Measurements from ENCODE around the gene CHPF.

The CHPF gene

GRCh38 chr2:219531639-219532377, 11.8 kb downstream of the CHPF start:
- peak overlapping the region; percentile 27 for H2AK5ac ChIP-seq (ENCODE audit: low read depth, low read length)
- H2BK15ac ChIP-seq (ENCODE audit: low read length) = peak overlapping the region; percentile 50
- H3K9me3 ChIP-seq (replicated peaks in 1 of 2; ENCODE audit: control insufficient read depth in 2 of 2, insufficient read depth in 1 of 2, low read depth in 1 of 2, low read length in 2 of 2) = no peaks in the 10 kb centered on the region
- H4K8ac ChIP-seq (ENCODE audit: low read depth, low read length) = no peak overlapping the region
- peaks cover 0 to 71% (median 19%) of the 10 kb centered on the region in 3 experiments for H3K27me3 ChIP-seq (ENCODE audit: control insufficient read depth in 3 of 3, insufficient read depth in 3 of 3, low read depth in 1 of 3, low read length in 3 of 3)
- peak overlapping the region; percentile 46 for H3K4ac ChIP-seq (ENCODE audit: low read length)
- no peak overlapping the region for H3K27ac ChIP-seq (replicated peaks; ENCODE audit: low read length)
- no peak overlapping the region for H2AFZ ChIP-seq (ENCODE audit: low read length)
- no peak overlapping the region for H4K91ac ChIP-seq (ENCODE audit: low read depth, low read length, poor library complexity)
- WGBS, 2 donors (ENCODE audit: extremely low coverage in 2 of 2, insufficient read length in 2 of 2, insufficient replicate concordance in 1 of 2) = no CpG with 5 or more reads among the region's 20 CpGs
- no peak overlapping the region for H2BK5ac ChIP-seq (ENCODE audit: low read length)
- DNase-seq (ENCODE audit: low spot score) = no peak
- peak overlapping the region; percentile 9 for H3K9ac ChIP-seq (ENCODE audit: low read depth, low read length, poor library complexity)
- no peaks in the 10 kb centered on the region for H3K79me1 ChIP-seq (ENCODE audit: low read depth, low read length)
- H3K4me1 ChIP-seq (ENCODE audit: control insufficient read depth in 2 of 2, insufficient read depth in 1 of 2, low read depth in 1 of 2, low read length in 2 of 2) = peaks cover 10 to 12% of the 10 kb centered on the region in 2 donors
- H3K36me3 ChIP-seq (replicated peaks in 1 of 2; ENCODE audit: control insufficient read depth in 2 of 2, insufficient read depth in 2 of 2, low read length in 2 of 2) = no peaks in the 10 kb centered on the region
- H3K23ac ChIP-seq (ENCODE audit: low read depth, low read length, poor library complexity) = no peak overlapping the region
- no peak overlapping the region for H2BK120ac ChIP-seq (ENCODE audit: low read depth, low read length)
- H2BK12ac ChIP-seq (ENCODE audit: low read length) = no peak overlapping the region
- no peak overlapping the region for H3K18ac ChIP-seq (ENCODE audit: low read length)
- no peak overlapping the region for H3K4me2 ChIP-seq (ENCODE audit: insufficient read depth, low read length, poor library complexity, severe bottlenecking)
- H3K4me3 ChIP-seq (ENCODE audit: low read length in 2 of 2) = no peak overlapping the region
- H3K14ac ChIP-seq (ENCODE audit: low read length) = no peak overlapping the region

- no peak overlapping the region for H3K14ac ChIP-seq (ENCODE audit: low read length)
- peak; percentile 82 for DNase-seq (ENCODE audit: low spot score)
- no peak overlapping the region for H3K18ac ChIP-seq (ENCODE audit: low read length)
- no peak overlapping the region for H4K91ac ChIP-seq (ENCODE audit: low read depth, low read length, poor library complexity)
- H3K27ac ChIP-seq (replicated peaks; ENCODE audit: low read length) = no peak overlapping the region
- no peaks in the 10 kb centered on the region for H3K9me3 ChIP-seq (replicated peaks in 1 of 2; ENCODE audit: control insufficient read depth in 2 of 2, insufficient read depth in 1 of 2, low read depth in 1 of 2, low read length in 2 of 2)
- H3K9ac ChIP-seq (ENCODE audit: low read depth, low read length, poor library complexity) = no peak overlapping the region
- no peak overlapping the region for H3K4me3 ChIP-seq (ENCODE audit: low read length in 2 of 2)
- peaks cover 23 to 27% of the 10 kb centered on the region in 2 donors for H3K4me1 ChIP-seq (ENCODE audit: control insufficient read depth in 2 of 2, insufficient read depth in 1 of 2, low read depth in 1 of 2, low read length in 2 of 2)
- no peak overlapping the region for H4K8ac ChIP-seq (ENCODE audit: low read depth, low read length)
- H2AFZ ChIP-seq (ENCODE audit: low read length) = peak overlapping the region; percentile 68
- H2BK5ac ChIP-seq (ENCODE audit: low read length) = no peak overlapping the region
- no peak overlapping the region for H2BK120ac ChIP-seq (ENCODE audit: low read depth, low read length)
- H2BK15ac ChIP-seq (ENCODE audit: low read length) = no peak overlapping the region
- no peak overlapping the region for H3K4ac ChIP-seq (ENCODE audit: low read length)
- H3K23ac ChIP-seq (ENCODE audit: low read depth, low read length, poor library complexity) = no peak overlapping the region
- no peak overlapping the region for H2BK12ac ChIP-seq (ENCODE audit: low read length)
- H3K36me3 ChIP-seq (replicated peaks in 1 of 2; ENCODE audit: control insufficient read depth in 2 of 2, insufficient read depth in 2 of 2, low read length in 2 of 2) = no peaks in the 10 kb centered on the region
- no CpG with 5 or more reads among the region's 21 CpGs for whole genome bisulfite sequencing, 2 donors (ENCODE audit: extremely low coverage in 2 of 2, insufficient read length in 2 of 2, insufficient replicate concordance in 1 of 2)
- no peak overlapping the region for H2AK5ac ChIP-seq (ENCODE audit: low read depth, low read length)
- peaks cover 0 to 76% (median 19%) of the 10 kb centered on the region in 3 experiments for H3K27me3 ChIP-seq (ENCODE audit: control insufficient read depth in 3 of 3, insufficient read depth in 3 of 3, low read depth in 1 of 3, low read length in 3 of 3)
- no peaks in the 10 kb centered on the region for H3K79me1 ChIP-seq (ENCODE audit: low read depth, low read length)
- peak overlapping the region; percentile 30 for H3K4me2 ChIP-seq (ENCODE audit: insufficient read depth, low read length, poor library complexity, severe bottlenecking)
Measured at GRCh38 chr2:219530048-219530963, 13.3 kb downstream of the CHPF start.

DNA sequence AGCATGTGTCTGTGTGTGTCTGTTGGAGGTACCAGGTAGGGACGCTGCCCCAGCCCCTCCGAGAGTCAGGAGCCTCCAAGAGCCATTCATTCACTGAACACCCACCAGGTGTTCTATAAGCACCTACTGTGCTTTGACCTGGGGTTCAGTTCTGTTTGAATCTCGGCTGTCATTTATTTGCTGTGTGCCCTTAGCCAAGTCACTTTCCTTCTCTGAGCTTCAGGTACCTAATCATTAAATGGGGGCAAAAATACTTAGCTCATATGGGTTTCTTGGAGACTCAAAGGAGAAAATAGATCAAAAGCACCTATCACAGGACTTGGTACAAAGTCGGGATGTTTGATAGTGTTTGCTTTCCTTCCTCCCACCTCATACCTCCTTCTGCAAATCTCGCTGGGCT, 16.1 kb downstream of the CHPF start:
- Histone ChIP-seq H2AK5ac (ENCODE audit: low read depth, low read length) (no peak overlapping the region), H2BK5ac (ENCODE audit: low read length) (no peak overlapping the region), H3K4me2 (ENCODE audit: insufficient read depth, low read length, poor library complexity, severe bottlenecking) (no peak overlapping the region), H3K9ac (ENCODE audit: low read depth, low read length, poor library complexity) (peak overlapping the region; percentile 71), H4K91ac (ENCODE audit: low read depth, low read length, poor library complexity) (no peak overlapping the region), H3K27me3 (ENCODE audit: control insufficient read depth in 3 of 3, insufficient read depth in 3 of 3, low read depth in 1 of 3, low read length in 3 of 3) (peaks cover 4 to 75% (median 41%) of the 10 kb centered on the region in 3 experiments), H3K79me1 (ENCODE audit: low read depth, low read length) (no peaks in the 10 kb centered on the region), H2BK15ac (ENCODE audit: low read length) (no peak overlapping the region), H2BK12ac (ENCODE audit: low read length) (peak overlapping the region; percentile 69), H3K4me3 (ENCODE audit: low read length in 2 of 2) (no peak overlapping the region), H3K36me3 (replicated peaks in 1 of 2; ENCODE audit: control insufficient read depth in 2 of 2, insufficient read depth in 2 of 2, low read length in 2 of 2) (no peaks in the 10 kb centered on the region), H4K8ac (ENCODE audit: low read depth, low read length) (no peak overlapping the region), H3K23ac (ENCODE audit: low read depth, low read length, poor library complexity) (peak overlapping the region; percentile 70), H3K4me1 (ENCODE audit: control insufficient read depth in 2 of 2, insufficient read depth in 1 of 2, low read depth in 1 of 2, low read length in 2 of 2) (peaks cover 30 to 35% of the 10 kb centered on the region in 2 donors), H3K27ac (replicated peaks; ENCODE audit: low read length) (no peak overlapping the region), H3K14ac (ENCODE audit: low read length) (no peak overlapping the region), H3K9me3 (replicated peaks in 1 of 2; ENCODE audit: control insufficient read depth in 2 of 2, insufficient read depth in 1 of 2, low read depth in 1 of 2, low read length in 2 of 2) (no peaks in the 10 kb centered on the region), H3K4ac (ENCODE audit: low read length) (no peak overlapping the region), H3K18ac (ENCODE audit: low read length) (peak overlapping the region; percentile 79), H2BK120ac (ENCODE audit: low read depth, low read length) (no peak overlapping the region), H2AFZ (ENCODE audit: low read length) (no peak overlapping the region)
- no peak for DNase-seq (ENCODE audit: low spot score)
- WGBS, 2 donors (ENCODE audit: extremely low coverage in 2 of 2, insufficient read length in 2 of 2, insufficient replicate concordance in 1 of 2) = no CpG with 5 or more reads among the region's 5 CpGs

- Histone ChIP-seq H2BK120ac (ENCODE audit: low read depth, low read length) (no peak overlapping the region), H3K9me3 (replicated peaks in 1 of 2; ENCODE audit: control insufficient read depth in 2 of 2, insufficient read depth in 1 of 2, low read depth in 1 of 2, low read length in 2 of 2) (no peaks in the 10 kb centered on the region), H2BK5ac (ENCODE audit: low read length) (no peak overlapping the region), H3K36me3 (replicated peaks in 1 of 2; ENCODE audit: control insufficient read depth in 2 of 2, insufficient read depth in 2 of 2, low read length in 2 of 2) (no peaks in the 10 kb centered on the region), H3K9ac (ENCODE audit: low read depth, low read length, poor library complexity) (peak overlapping the region; percentile 71), H3K23ac (ENCODE audit: low read depth, low read length, poor library complexity) (peak overlapping the region; percentile 70), H2AK5ac (ENCODE audit: low read depth, low read length) (peak overlapping the region; percentile 44), H3K27ac (replicated peaks; ENCODE audit: low read length) (no peak overlapping the region), H3K4me2 (ENCODE audit: insufficient read depth, low read length, poor library complexity, severe bottlenecking) (no peak overlapping the region), H4K8ac (ENCODE audit: low read depth, low read length) (no peak overlapping the region), H2BK15ac (ENCODE audit: low read length) (no peak overlapping the region), H3K27me3 (ENCODE audit: control insufficient read depth in 3 of 3, insufficient read depth in 3 of 3, low read depth in 1 of 3, low read length in 3 of 3) (peaks cover 4 to 71% (median 44%) of the 10 kb centered on the region in 3 experiments), H3K14ac (ENCODE audit: low read length) (peak overlapping the region; percentile 72), H3K18ac (ENCODE audit: low read length) (peak overlapping the region; percentile 79), H4K91ac (ENCODE audit: low read depth, low read length, poor library complexity) (no peak overlapping the region), H2BK12ac (ENCODE audit: low read length) (peak overlapping the region; percentile 69), H3K4ac (ENCODE audit: low read length) (peak overlapping the region; percentile 1), H3K4me1 (ENCODE audit: control insufficient read depth in 2 of 2, insufficient read depth in 1 of 2, low read depth in 1 of 2, low read length in 2 of 2) (peaks cover 32 to 38% of the 10 kb centered on the region in 2 donors), H3K4me3 (ENCODE audit: low read length in 2 of 2) (no peak overlapping the region), H3K79me1 (ENCODE audit: low read depth, low read length) (no peaks in the 10 kb centered on the region), H2AFZ (ENCODE audit: low read length) (no peak overlapping the region)
- no CpG with 5 or more reads among the region's 6 CpGs for WGBS, 2 donors (ENCODE audit: extremely low coverage in 2 of 2, insufficient read length in 2 of 2, insufficient replicate concordance in 1 of 2)
- DNase-seq (ENCODE audit: low spot score) = no peak
Measured at GRCh38 chr2:219527076-219527394, 16.6 kb downstream of the CHPF start.
